Measurements from ENCODE around the gene RRP1B.

RRP1B gene

GRCh38 chr21:43716376-43717165 lies 57.2 kb downstream of the RRP1B start:
- peaks cover 27% of the 10 kb centered on the region for H3K27me3 Mint-ChIP-seq (ENCODE audit: low read depth)
- peaks cover 19% of the 10 kb centered on the region for H3K4me1 Mint-ChIP-seq (ENCODE audit: low read depth)
- H3K4me3 Mint-ChIP-seq, result no peak overlapping the region
- H3K9me3 Mint-ChIP-seq, result no peaks in the 10 kb centered on the region
- H3K27ac Mint-ChIP-seq, result no peak overlapping the region
- H3K36me3 Mint-ChIP-seq (ENCODE audit: low read depth), result peaks cover 7% of the 10 kb centered on the region

DNA sequence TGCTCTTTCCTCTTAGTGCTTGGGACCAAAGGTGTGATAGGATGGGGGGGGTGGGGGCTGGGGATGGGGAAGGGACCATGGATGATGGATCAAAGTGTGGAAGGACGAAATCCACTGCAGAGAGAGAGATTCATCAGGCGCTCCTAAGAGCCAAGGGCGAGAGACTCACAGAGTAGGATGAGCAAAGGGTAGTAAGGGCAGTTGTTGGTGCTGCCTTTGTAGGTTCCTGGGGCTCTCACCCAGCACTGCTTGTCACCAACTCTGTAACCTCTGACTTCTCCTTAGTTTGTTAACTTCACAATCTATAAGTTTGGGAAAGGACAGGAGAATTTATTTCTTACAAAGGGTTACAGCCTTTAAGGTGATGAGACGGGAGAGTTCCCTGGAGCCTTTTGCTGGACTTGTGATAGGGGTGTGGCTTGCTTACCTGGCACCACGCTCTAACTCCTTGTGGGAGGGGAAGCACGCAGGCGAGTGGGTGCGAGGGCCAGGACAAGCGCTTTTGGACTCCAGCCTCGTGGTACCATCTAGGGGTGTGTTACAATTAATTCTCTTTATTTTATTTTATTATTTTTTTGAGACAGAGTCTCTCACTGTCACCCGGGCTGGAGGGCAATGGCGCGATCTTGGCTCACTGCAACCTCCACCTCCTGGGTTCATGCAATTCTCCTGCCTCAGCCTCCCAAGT lies 58.0 kb downstream of the RRP1B start:
- peaks cover 25% of the 10 kb centered on the region for H3K4me1 Mint-ChIP-seq (ENCODE audit: low read depth)
- H3K9me3 Mint-ChIP-seq, result no peaks in the 10 kb centered on the region
- H3K36me3 Mint-ChIP-seq (ENCODE audit: low read depth), result peaks cover 7% of the 10 kb centered on the region
- H3K27me3 Mint-ChIP-seq (ENCODE audit: low read depth), result peaks cover 21% of the 10 kb centered on the region
- H3K4me3 Mint-ChIP-seq, result peak overlapping the region; percentile 83
- peak overlapping the region; percentile 45 for H3K27ac Mint-ChIP-seq

DNA sequence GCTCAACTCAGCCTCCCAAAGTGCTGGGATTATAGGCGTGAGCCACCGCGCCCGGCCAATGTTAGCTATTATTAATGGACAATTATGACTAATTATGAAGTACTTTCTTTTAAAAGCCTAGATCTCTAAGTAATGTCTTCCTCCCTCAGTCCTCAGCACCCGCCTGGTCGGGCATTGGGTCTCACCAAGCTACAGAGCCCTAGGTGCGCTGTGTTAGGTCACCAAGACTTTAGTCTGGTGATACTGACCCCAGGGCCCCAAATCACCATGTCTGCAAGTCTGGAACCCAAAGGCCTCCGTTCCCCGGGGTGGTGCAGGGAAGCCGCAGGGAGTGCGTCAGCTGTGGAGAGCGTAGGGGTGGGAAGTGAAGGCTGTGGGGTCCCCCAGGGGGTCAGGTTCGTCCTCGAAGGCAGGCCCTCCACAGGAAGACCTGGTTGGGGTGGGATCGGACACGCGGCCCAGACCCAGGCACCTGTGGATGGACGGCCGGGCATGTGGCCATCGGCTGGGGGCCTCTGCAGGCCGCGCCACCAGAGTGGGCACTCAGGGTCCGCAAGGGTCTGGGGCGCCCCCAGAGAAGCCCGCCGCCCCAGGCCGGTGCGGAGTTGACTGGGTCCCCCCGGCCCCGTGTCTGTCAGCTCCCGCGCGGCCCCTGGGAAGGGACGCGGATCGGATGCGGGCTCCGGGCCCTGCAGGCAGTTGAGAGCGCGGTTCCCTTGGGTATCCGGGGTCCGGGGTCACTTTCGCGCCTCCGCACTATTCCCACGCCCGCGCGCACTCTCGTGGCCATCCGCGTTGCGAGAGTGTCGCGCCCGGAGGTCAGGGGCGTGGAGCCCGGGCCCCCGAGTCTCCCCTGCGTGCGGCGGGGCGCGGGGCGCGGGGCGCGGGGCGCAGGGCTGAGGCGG lies 58.9 kb downstream of the RRP1B start:
- Mint-ChIP-seq H3K27ac (peak overlapping the region; percentile 82), H3K36me3 (ENCODE audit: low read depth) (peaks cover 7% of the 10 kb centered on the region), H3K4me1 (ENCODE audit: low read depth) (peaks cover 27% of the 10 kb centered on the region), H3K4me3 (peak overlapping the region; percentile 83), H3K27me3 (ENCODE audit: low read depth) (peaks cover 15% of the 10 kb centered on the region), H3K9me3 (no peaks in the 10 kb centered on the region)

DNA sequence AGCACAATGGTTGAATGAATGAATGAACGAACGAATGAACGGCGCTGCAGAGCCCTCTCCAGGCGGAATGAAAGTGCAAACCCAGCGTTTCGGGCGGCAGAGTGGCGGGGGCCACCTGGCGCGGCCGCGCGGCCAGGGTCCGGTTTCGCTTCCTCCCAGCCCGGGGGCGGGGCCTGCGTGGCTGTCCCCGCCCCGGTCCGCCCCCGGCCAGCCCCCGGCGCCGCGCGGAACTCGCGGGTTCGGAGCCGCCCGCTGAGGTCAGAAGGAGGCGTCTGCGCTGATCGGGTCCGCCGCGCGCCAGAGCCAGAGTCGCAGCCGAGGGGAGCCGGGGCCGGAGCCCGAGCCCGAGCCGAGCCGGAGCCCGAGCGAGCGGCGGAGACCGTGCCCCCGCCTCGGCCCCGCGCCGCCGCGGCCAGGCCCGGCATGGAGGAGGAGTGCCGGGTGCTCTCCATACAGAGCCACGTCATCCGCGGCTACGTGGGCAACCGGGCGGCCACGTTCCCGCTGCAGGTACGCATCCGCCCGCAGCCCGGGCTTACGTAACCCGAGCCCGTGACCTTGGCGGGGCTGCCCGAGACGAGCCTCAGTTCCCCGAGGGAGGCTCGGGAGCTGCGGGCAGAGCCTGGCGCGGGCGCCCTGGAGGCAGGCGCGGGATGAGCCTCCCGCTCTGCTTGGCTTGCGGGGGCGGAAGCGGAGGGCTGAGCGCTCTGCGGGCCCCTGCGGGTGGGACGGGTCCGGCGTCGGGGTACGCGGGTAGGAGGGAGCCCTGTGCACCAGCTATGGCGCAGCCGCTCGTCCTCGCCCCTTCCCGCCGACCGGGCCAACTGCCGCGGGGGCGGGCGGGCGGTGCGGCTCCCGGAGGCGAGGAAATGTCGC lies 59.8 kb downstream of the RRP1B start, which contains the start of gene PDXK:
Gene PDXK (plus strand): TSS at position 258 of the 876 bp plus-strand sequence. CDS start 166 bp downstream, at position 424.
- Mint-ChIP-seq H3K4me3 (peak within 1 kb of the TSS; percentile 85), H3K36me3 (ENCODE audit: low read depth) (peaks cover 7% of the 10 kb centered on the region), H3K27ac (peak within 1 kb of the TSS; percentile 82), H3K27me3 (ENCODE audit: low read depth) (peaks cover 15% of the 10 kb centered on the region), H3K4me1 (ENCODE audit: low read depth) (peaks cover 27% of the 10 kb centered on the region), H3K9me3 (no peaks in the 10 kb centered on the region)

DNA sequence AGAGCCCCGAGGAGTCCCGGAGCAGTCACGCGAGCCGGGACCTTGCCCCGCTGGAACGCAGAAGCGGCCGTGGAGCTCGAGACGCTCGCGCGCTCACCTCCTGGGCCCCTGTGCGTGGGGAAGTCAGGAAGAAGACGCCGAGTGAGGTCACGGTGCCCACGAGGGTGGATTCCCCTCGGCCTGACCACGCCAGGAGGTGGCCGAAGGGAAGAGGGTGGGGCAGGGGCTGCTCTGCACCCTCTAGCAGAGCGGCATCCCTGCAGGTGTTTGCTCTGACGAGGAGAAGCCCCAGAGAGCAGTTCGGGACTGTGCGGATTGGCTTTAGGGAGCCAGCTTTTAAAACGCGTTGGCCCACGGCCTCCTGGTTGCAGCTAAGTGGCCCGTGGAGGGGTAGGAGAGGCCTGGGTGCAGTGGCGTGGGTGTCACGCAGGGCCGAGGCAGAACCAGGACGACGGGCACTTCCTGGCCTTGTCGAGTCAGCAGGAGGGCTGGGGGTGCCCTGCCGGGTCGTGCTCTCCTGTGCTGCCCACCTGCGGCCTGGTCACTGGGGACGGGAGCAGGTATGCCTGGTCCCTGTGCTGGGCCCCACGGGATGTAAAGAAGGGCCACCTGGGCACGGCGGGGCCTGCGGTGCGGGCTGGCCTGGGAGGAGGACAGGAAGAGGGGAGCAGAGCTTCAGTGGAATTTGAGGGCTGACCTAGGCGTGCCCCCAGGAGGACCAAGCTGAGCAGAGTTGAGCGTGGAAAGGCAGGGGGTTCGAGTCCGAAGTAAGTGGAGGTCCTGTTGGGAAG lies 60.6 kb downstream of the RRP1B start:
- Mint-ChIP-seq H3K4me3 (peak overlapping the region; percentile 85), H3K27me3 (ENCODE audit: low read depth) (peaks cover 15% of the 10 kb centered on the region), H3K4me1 (ENCODE audit: low read depth) (peaks cover 27% of the 10 kb centered on the region)

DNA sequence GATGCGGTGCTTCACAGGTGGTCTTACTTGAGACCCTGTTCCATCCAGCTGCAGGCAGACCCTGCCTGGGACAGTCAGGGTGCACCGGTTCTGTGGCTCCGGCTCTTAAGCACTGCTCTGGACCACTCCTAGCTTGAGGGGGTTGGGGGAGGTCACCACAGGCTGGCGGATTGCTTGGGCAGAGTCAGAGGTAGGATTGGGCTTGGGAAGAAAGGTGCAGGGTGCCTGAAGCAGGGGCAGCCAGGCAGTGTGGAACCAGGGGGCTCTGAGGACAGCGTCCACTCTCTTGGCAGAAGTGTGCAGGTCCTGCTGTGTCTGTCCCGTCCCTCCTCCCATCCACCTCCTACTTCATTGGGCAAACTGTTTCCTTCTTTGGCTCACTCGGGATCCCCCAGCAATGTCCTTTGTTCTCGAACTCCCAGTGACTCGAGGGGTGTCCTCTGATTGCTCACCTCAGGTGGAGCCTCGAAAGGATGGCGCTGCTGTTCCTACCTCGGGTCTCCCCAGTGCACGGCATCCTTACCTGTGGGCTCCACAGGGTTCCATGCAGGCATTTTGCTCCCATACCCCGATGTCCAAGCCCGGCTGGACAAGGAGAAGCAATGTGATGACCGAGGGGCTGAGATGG lies 61.3 kb downstream of the RRP1B start:
- peak overlapping the region; percentile 49 for H3K27ac Mint-ChIP-seq

More for the DNA sequence above, 60.6 kb downstream of the RRP1B start:
- Mint-ChIP-seq H3K9me3 (no peaks in the 10 kb centered on the region), H3K27ac (peak overlapping the region; percentile 68), H3K36me3 (ENCODE audit: low read depth) (peaks cover 7% of the 10 kb centered on the region)

DNA sequence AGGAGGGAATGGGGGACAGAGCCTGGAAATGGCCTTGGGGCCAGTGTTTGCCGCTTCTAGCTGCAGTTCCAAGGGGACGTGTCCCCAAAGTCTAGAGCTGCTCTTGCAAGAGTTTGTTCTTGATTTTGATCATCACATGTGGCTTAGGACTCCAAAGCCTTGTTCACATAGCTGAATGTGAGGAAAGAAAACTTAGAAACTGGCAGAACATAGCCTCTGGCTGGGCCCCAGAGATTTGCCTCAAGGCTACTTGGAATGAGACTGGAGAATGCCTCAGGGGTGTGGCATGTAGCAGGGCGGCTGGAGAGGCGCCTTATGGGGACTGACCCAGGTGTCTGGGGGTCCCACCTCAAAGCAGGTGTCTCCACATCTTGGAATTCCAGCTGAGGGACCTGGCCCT lies 61.8 kb downstream of the RRP1B start:
- H3K36me3 Mint-ChIP-seq (ENCODE audit: low read depth), result peaks cover 7% of the 10 kb centered on the region
- peaks cover 15% of the 10 kb centered on the region for H3K27me3 Mint-ChIP-seq (ENCODE audit: low read depth)
- no peaks in the 10 kb centered on the region for H3K9me3 Mint-ChIP-seq
- H3K4me3 Mint-ChIP-seq, result peak overlapping the region; percentile 85
- H3K27ac Mint-ChIP-seq, result no peak overlapping the region
- H3K4me1 Mint-ChIP-seq (ENCODE audit: low read depth), result peaks cover 35% of the 10 kb centered on the region

More for the DNA sequence above, 61.3 kb downstream of the RRP1B start:
- Mint-ChIP-seq H3K4me3 (peak overlapping the region; percentile 85), H3K4me1 (ENCODE audit: low read depth) (peaks cover 31% of the 10 kb centered on the region), H3K36me3 (ENCODE audit: low read depth) (peaks cover 7% of the 10 kb centered on the region), H3K27me3 (ENCODE audit: low read depth) (peaks cover 15% of the 10 kb centered on the region), H3K9me3 (no peaks in the 10 kb centered on the region)

GRCh38 chr21:43721939-43722338 lies 62.6 kb downstream of the RRP1B start:
- H3K27ac Mint-ChIP-seq, result no peak overlapping the region
- H3K36me3 Mint-ChIP-seq (ENCODE audit: low read depth), result peaks cover 10% of the 10 kb centered on the region
- H3K9me3 Mint-ChIP-seq, result no peaks in the 10 kb centered on the region
- peaks cover 39% of the 10 kb centered on the region for H3K4me1 Mint-ChIP-seq (ENCODE audit: low read depth)
- peaks cover 10% of the 10 kb centered on the region for H3K27me3 Mint-ChIP-seq (ENCODE audit: low read depth)
- H3K4me3 Mint-ChIP-seq, result no peak overlapping the region

DNA sequence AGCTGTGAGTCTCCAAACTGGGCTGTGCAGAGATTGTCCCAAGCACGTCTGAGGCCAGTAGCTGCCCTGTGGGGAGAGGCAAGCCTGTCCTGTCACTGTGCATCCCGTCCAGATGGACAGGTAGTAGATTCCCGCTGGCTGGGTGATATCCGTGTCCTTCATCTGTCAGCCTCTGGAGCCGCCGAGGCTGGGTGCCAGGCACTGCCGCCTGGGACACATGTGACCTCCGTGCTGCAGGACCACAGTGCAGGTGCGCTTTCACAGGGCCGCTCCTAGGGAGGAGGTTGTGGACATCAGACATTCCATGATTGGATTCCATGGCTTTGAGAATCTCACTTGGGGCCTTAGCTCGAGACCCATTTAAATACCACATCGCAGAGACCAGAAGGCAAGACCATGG lies 64.3 kb downstream of the RRP1B start:
- no peaks in the 10 kb centered on the region for H3K27me3 Mint-ChIP-seq (ENCODE audit: low read depth)
- H3K4me3 Mint-ChIP-seq, result no peak overlapping the region
- no peak overlapping the region for H3K27ac Mint-ChIP-seq
- H3K36me3 Mint-ChIP-seq (ENCODE audit: low read depth), result peaks cover 10% of the 10 kb centered on the region
- no peaks in the 10 kb centered on the region for H3K9me3 Mint-ChIP-seq
- H3K4me1 Mint-ChIP-seq (ENCODE audit: low read depth), result peaks cover 47% of the 10 kb centered on the region

GRCh38 chr21:43726686-43727518 lies 67.5 kb downstream of the RRP1B start:
- Mint-ChIP-seq H3K27ac (peak overlapping the region; percentile 60), H3K27me3 (ENCODE audit: low read depth) (no peaks in the 10 kb centered on the region), H3K36me3 (ENCODE audit: low read depth) (peaks cover 8% of the 10 kb centered on the region), H3K9me3 (no peaks in the 10 kb centered on the region), H3K4me3 (peak overlapping the region; percentile 78), H3K4me1 (ENCODE audit: low read depth) (peaks cover 38% of the 10 kb centered on the region)

DNA sequence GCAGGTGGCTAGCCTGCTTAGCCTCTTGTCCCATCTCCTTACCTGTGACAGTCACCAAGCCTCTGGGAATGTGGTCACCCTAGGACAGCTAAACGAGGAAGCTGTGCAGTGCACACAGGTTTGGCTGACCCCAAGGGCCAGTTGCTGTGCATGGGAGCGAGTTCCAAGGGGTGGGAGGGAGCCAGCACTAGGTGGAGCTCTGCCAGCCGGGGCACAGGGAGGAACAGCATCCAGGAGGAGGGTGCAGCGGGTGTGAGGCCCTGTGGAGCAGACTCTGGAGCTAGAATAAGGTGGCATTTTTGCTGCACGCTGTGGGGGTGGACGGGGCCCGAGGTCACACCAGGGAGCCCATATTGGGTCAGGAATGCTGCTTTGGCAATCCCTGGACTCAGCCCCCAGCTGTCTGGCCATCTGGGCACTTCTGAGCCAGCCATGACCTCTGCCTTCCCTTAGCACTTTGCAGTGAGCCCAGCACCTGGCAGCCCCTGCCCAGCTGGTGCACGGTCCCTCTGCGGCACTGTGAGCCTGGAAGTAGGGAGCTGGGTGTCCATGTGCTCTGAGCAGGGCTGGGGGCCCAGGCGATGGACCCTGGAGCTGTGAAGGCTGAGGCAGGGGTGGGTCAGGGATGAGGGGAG lies 68.3 kb downstream of the RRP1B start:
- Mint-ChIP-seq H3K4me3 (peak overlapping the region; percentile 78), H3K27ac (no peak overlapping the region), H3K36me3 (ENCODE audit: low read depth) (peaks cover 8% of the 10 kb centered on the region), H3K9me3 (no peaks in the 10 kb centered on the region), H3K4me1 (ENCODE audit: low read depth) (peaks cover 33% of the 10 kb centered on the region), H3K27me3 (ENCODE audit: low read depth) (no peaks in the 10 kb centered on the region)

DNA sequence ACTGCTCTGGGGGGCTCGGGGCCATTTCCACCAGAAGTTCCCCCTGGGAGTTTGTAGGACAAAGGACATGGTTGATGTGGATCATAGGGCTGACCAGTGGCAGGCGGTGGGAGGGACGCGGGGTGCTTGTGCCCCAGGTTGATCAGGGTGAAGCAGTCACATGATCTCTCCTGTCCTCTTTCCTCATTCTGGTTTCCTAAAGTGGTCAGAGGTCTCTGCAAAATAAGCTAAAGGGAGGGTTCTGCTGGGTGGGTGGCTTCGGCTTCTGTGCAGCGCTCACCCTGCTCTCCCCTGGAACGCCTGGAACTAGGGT lies 68.8 kb downstream of the RRP1B start:
- Mint-ChIP-seq H3K4me3 (peak overlapping the region; percentile 78), H3K27ac (peak overlapping the region; percentile 71), H3K36me3 (ENCODE audit: low read depth) (peaks cover 8% of the 10 kb centered on the region), H3K27me3 (ENCODE audit: low read depth) (no peaks in the 10 kb centered on the region), H3K9me3 (no peaks in the 10 kb centered on the region), H3K4me1 (ENCODE audit: low read depth) (peaks cover 33% of the 10 kb centered on the region)

All from T-helper 1 cell treated with Interleukin-12 subunit alpha and Interleukin-12 subunit beta and Interleukin-4 antibody, amounts not matched to agents 30 μg/mL and 1 μg/mL, for 36 hours (primary cell).